IMR-90 (cell line): ENCODE measurements around the gene LTF. TPM values are rescaled to one million over a fixed set of nuclear protein-coding genes. Genes with fewer than 3 reads are reported as not detected.

Experiments
- ATAC-seq: fragments of 200-7000 bp; cut with Tn5 transposase; 2 replicates; pipeline ENCODE4 v1.9.1; 2020; ENCODE audit warnings: low read depth, mild to moderate bottlenecking, moderate library complexity
- BruUV-seq: library from RNA; stranded (reverse); fragments of 400-500 nt; replicated peaks from 2 replicates; lab custom pipeline; 2021; lab: Mats Ljungman, UMichigan
- CTCF ChIA-PET: fragments of 300-600 bp; formaldehyde crosslinking; extraction: SDS; loops from one replicate; lab custom pipeline; 2021; ENCODE audit warnings: antibody characterized with exemption; lab: Yijun Ruan, JAX
- POLR2A ChIA-PET: fragments of 300-600 bp; sonication (Branson Sonifier 250); formaldehyde crosslinking; loops from one replicate; lab custom pipeline; 2022; ENCODE audit warnings: antibody characterized with exemption; ENCODE audit not compliant: unreplicated experiment; lab: Charles Lee
- DNase-seq: peaks from one replicate; pipeline ENCODE4 v3.0.0; 2013
- H2AFZ ChIP-seq: replicated peaks from 2 replicates; pipeline ENCODE3; 2013; ENCODE audit warnings: low read length, mild to moderate bottlenecking; ENCODE audit not compliant: poor library complexity
- H2AK5ac ChIP-seq: 2 replicates; pipeline ENCODE4 v1.6.1; 2013; ENCODE audit warnings: low read depth, low read length, inconsistent platforms
- H2AK9ac ChIP-seq: replicated peaks from 2 replicates; pipeline ENCODE3; 2013; ENCODE audit warnings: mild to moderate bottlenecking, low read depth, low read length, moderate library complexity; ENCODE audit not compliant: poor library complexity
- H2BK120ac ChIP-seq: 2 replicates; pipeline ENCODE4 v1.6.1; 2013; ENCODE audit warnings: low read depth, low read length, inconsistent platforms
- H2BK15ac ChIP-seq: 3 replicates; pipeline ENCODE4 v1.6.1; 2013; ENCODE audit warnings: low read depth, low read length, inconsistent platforms
- H2BK20ac ChIP-seq: 2 replicates; pipeline ENCODE4 v1.6.1; 2013; ENCODE audit warnings: low read depth, mild to moderate bottlenecking, inconsistent platforms, low read length, moderate library complexity
- H2BK5ac ChIP-seq: 2 replicates; pipeline ENCODE4 v1.6.1; 2013; ENCODE audit warnings: mild to moderate bottlenecking, low read depth, low read length, inconsistent platforms; ENCODE audit not compliant: poor library complexity, severe bottlenecking
- H3K14ac ChIP-seq: replicated peaks from 2 replicates; pipeline ENCODE4 v1.6.1; 2013; ENCODE audit warnings: low read depth, low read length, inconsistent platforms
- H3K18ac ChIP-seq: 2 replicates; pipeline ENCODE4 v1.6.1; 2013; ENCODE audit warnings: low read depth, low read length, control low read depth
- H3K23ac ChIP-seq: 2 replicates; pipeline ENCODE4 v1.6.1; 2013; ENCODE audit warnings: low read depth, low read length, inconsistent platforms
- H3K27ac ChIP-seq: 2 replicates; pipeline ENCODE4 v1.5.1; 2013; ENCODE audit warnings: mild to moderate bottlenecking, control low read depth, low read length; ENCODE audit not compliant: insufficient read depth
- H3K27me3 ChIP-seq: 2 replicates; pipeline ENCODE4 v1.6.1; 2013; ENCODE audit warnings: low read length; ENCODE audit not compliant: control insufficient read depth, insufficient read depth
- H3K36me3 ChIP-seq: 2 replicates; pipeline ENCODE4 v1.6.1; 2013; ENCODE audit warnings: low read length, mixed read lengths; ENCODE audit not compliant: control insufficient read depth, insufficient read depth
- H3K4ac ChIP-seq: 2 replicates; pipeline ENCODE4 v1.6.1; 2013; ENCODE audit warnings: low read depth, low read length, inconsistent platforms
- H3K4me1 ChIP-seq: 2 replicates; pipeline ENCODE4 v1.6.1; 2013; ENCODE audit warnings: low read length, mixed read lengths; ENCODE audit not compliant: control insufficient read depth, insufficient read depth
- H3K4me2 ChIP-seq: 2 replicates; pipeline ENCODE4 v1.6.1; 2013; ENCODE audit warnings: low read depth, mild to moderate bottlenecking, control low read depth, low read length, moderate library complexity
- H3K4me3 ChIP-seq: 2 replicates; pipeline ENCODE4 v1.5.1; 2013; ENCODE audit warnings: low read depth, mild to moderate bottlenecking, control low read depth, low read length, moderate library complexity; ENCODE audit not compliant: insufficient read depth
- H3K56ac ChIP-seq: 2 replicates; pipeline ENCODE4 v1.6.1; 2013; ENCODE audit warnings: low read length, inconsistent platforms; ENCODE audit not compliant: insufficient read depth; ENCODE audit errors: extremely low read depth
- H3K79me1 ChIP-seq, 2 experiments: 2 replicates each; pipeline ENCODE4 v1.6.1; 2013; ENCODE audit warnings: low read length in 2 of 2, inconsistent platforms in 1 of 2, low read depth in 1 of 2
- H3K9ac ChIP-seq: 2 replicates; pipeline ENCODE4 v1.6.1; 2013; ENCODE audit warnings: low read depth, low read length, control low read depth
- H3K9me1 ChIP-seq: 2 replicates; pipeline ENCODE4 v1.6.1; 2013; ENCODE audit warnings: low read length, inconsistent platforms; ENCODE audit not compliant: insufficient read depth
- H3K9me3 ChIP-seq: 2 replicates; pipeline ENCODE4 v1.6.1; 2013; ENCODE audit warnings: low read length; ENCODE audit not compliant: control insufficient read depth, insufficient read depth
- H4K20me1 ChIP-seq: 2 replicates; pipeline ENCODE4 v1.6.1; 2013; ENCODE audit warnings: low read length, inconsistent platforms; ENCODE audit not compliant: insufficient read depth
- H4K5ac ChIP-seq: 2 replicates; pipeline ENCODE4 v1.6.1; 2013; ENCODE audit warnings: mild to moderate bottlenecking, low read depth, low read length, control low read depth
- H4K8ac ChIP-seq, 2 experiments: 2 replicates each; pipeline ENCODE4 v1.6.1; 2013; ENCODE audit warnings: low read depth in 2 of 2, low read length in 2 of 2, control low read depth in 1 of 2, inconsistent platforms in 1 of 2
- H4K91ac ChIP-seq: 2 replicates; pipeline ENCODE4 v1.6.1; 2013; ENCODE audit warnings: low read depth, low read length, inconsistent platforms; ENCODE audit not compliant: insufficient read depth
- BHLHE40 ChIP-seq: fragments of 150-350 bp; IDR thresholded peaks from 2 replicates; pipeline ENCODE4 v1.6.1; 2016; ENCODE audit warnings: mild to moderate bottlenecking, low read depth, low read length
- CEBPB ChIP-seq: IDR thresholded peaks from 2 replicates; pipeline ENCODE4 v1.6.1; 2012; ENCODE audit warnings: low read depth, low read length, improper control_type of control experiment
- CHD1 ChIP-seq: IDR thresholded peaks from 2 replicates; pipeline ENCODE4 v1.6.1; 2012; ENCODE audit warnings: low read depth, low read length, improper control_type of control experiment
- ELK1 ChIP-seq: fragments of 150-350 bp; IDR thresholded peaks from 2 replicates; pipeline ENCODE4 v1.6.1; 2016; ENCODE audit warnings: low read depth, mild to moderate bottlenecking, low read length, moderate library complexity, borderline replicate concordance
- FOS ChIP-seq: fragments of 150-350 bp; IDR thresholded peaks from 2 replicates; pipeline ENCODE4 v1.6.1; 2016; ENCODE audit warnings: low read depth, low read length
- MAFK ChIP-seq: IDR thresholded peaks from 2 replicates; pipeline ENCODE4 v1.6.1; 2012; ENCODE audit warnings: low read depth, low read length, improper control_type of control experiment
- MAZ ChIP-seq: IDR thresholded peaks from 2 replicates; pipeline ENCODE4 v1.6.1; 2012; ENCODE audit warnings: low read depth, mild to moderate bottlenecking, low read length, improper control_type of control experiment, moderate library complexity, borderline replicate concordance
- MXI1 ChIP-seq: IDR thresholded peaks from 2 replicates; pipeline ENCODE4 v1.6.1; 2012; ENCODE audit warnings: low read depth, mild to moderate bottlenecking, low read length, moderate library complexity, borderline replicate concordance
- NFE2L2 ChIP-seq: fragments of 150-350 bp; IDR thresholded peaks from 2 replicates; pipeline ENCODE4 v1.6.1; 2016; ENCODE audit warnings: low read depth, mild to moderate bottlenecking, low read length
- POLR2A ChIP-seq: IDR thresholded peaks from 2 replicates; pipeline ENCODE4 v1.6.1; 2012; ENCODE audit warnings: mild to moderate bottlenecking, low read depth, low read length
- RAD21 ChIP-seq: IDR thresholded peaks from 2 replicates; pipeline ENCODE4 v1.6.1; 2012; ENCODE audit warnings: low read length, improper control_type of control experiment
- RCOR1 ChIP-seq: IDR thresholded peaks from 2 replicates; pipeline ENCODE4 v1.6.1; 2012; ENCODE audit warnings: mild to moderate bottlenecking, low read length, improper control_type of control experiment; ENCODE audit not compliant: insufficient replicate concordance
- RFX5 ChIP-seq: IDR thresholded peaks from 2 replicates; pipeline ENCODE4 v1.8.0; 2012; ENCODE audit warnings: low read depth, mild to moderate bottlenecking, low read length, moderate library complexity
- SMC3 ChIP-seq: fragments of 150-350 bp; IDR thresholded peaks from 2 replicates; pipeline ENCODE4 v1.6.1; 2016; ENCODE audit warnings: low read depth, mild to moderate bottlenecking, antibody characterized with exemption, low read length, moderate library complexity
- WGBS, 2 experiments: methylation state at CpG; one replicate each; pipeline versions ENCODE4 v1.1.5 to v1.1.7; 2013; ENCODE audit warnings: missing lambda C conversion rate in 2 of 2; ENCODE audit not compliant: insufficient read length in 1 of 2; ENCODE audit errors: extremely low coverage in 2 of 2; 5-methylcytosine and 5-hydroxymethylcytosine counted together
- dilution Hi-C: fragments of 300-500 bp; cut with HindIII; formaldehyde crosslinking; loops from one replicate; pipeline ENCODE4 v1.14.3; 2018; ENCODE audit warnings: low sequenced_read_pairs; ENCODE audit not compliant: unreplicated experiment
- in situ Hi-C: fragments of 300-500 bp; cut with MboI; formaldehyde crosslinking; loops from 3 replicates; pipeline ENCODE4 v1.14.3; 2019; ENCODE audit warnings: low sequenced_read_pairs, inconsistent platforms, mixed read lengths
- intact Hi-C: fragments of 100-400 bp; cut with micrococcal nuclease; formaldehyde crosslinking; loops from 2 replicates; pipeline ENCODE4 v1.10.0; 2022
- polyA plus RNA-seq, 3 experiments: library from polyadenylated mRNA; depleted of rRNA; stranded (reverse); fragments of >200 nt; gene quantifications; 2 replicates each; pipeline ENCODE4 v1.2.3, GENCODE V29; 2012; ENCODE audit warnings: low replicate concordance in 1 of 3
- total RNA-seq: library from RNA; depleted of rRNA; stranded (reverse); fragments of >200 nt; gene quantifications from 2 replicates; pipeline ENCODE4 v1.2.3, GENCODE V29; 2012
- TF ChIP-seq, protein P1 (sequence below): conservative IDR thresholded peaks from 2 replicates; pipeline ENCODE4 v1.5.1; 2012; ENCODE audit warnings: mild to moderate bottlenecking, low read depth, low read length, improper control_type of control experiment

Gene LTF
- total and polyA plus RNA-seq, 2 of the 4 experiments (the other 2 are of a cell fraction) = not detected

- Histone ChIP-seq H3K9ac (no peak overlapping the region), H3K56ac (no peak overlapping the region), H2AK5ac (0 out of 2 replicates have a peak overlapping the region, but pooled peaks have one; percentile 7), H3K27ac (no peak overlapping the region), H4K91ac (no peak overlapping the region), H3K27me3 (peaks cover 4% of the 10 kb centered on the region), H3K9me3 (no peaks in the 10 kb centered on the region), H3K14ac (no peak overlapping the region; the same call in 1 of the 2 replicates), H2BK5ac (no peak overlapping the region), H2BK15ac (peak overlapping the region; percentile 1; the same call in 1 of the 3 replicates), H2AK9ac (no peak overlapping the region), H3K4me2 (no peak overlapping the region), H3K4ac (no peak overlapping the region), H3K79me1 (no peaks in the 10 kb centered on the region), H3K23ac (no peak overlapping the region), H3K18ac (no peak overlapping the region), H4K20me1 (no peaks in the 10 kb centered on the region), H4K5ac (no peak overlapping the region), H2BK20ac (0 out of 2 replicates have a peak overlapping the region, but pooled peaks have one; percentile 62), H2BK120ac (0 out of 2 replicates have a peak overlapping the region, but pooled peaks have one; percentile 57), H3K36me3 (no peaks in the 10 kb centered on the region), H3K9me1 (peaks cover 10% of the 10 kb centered on the region), H2AFZ (no peak overlapping the region), H3K4me3 (no peak overlapping the region), H4K8ac (no peak overlapping the region), H3K4me1 (peaks cover 4% of the 10 kb centered on the region; the same call in 1 of the 2 replicates)
- no CpG with 5 or more reads among the region's 1 CpG for WGBS, 2 experiments
- ATAC-seq (peak; percentile 59), DNase-seq (peak; percentile 62)
- intact Hi-C loops (no loop called here), dilution Hi-C loops (no loop called here), in situ Hi-C loops (loop anchor here (25.0 kb wide), 1 partner anchor 405 kb away; the partner anchor contains the start of gene PTH1R)
- CTCF ChIA-PET = interaction anchor here (0.6 to 1.6 kb wide), 2 partner anchors 75 to 179 kb away, joined by 5 read pairs; no protein-coding TSS in a partner anchor
- no peak for TF ChIP-seq MXI1
- TF ChIP-seq CEBPB = no peak
- no peak for TF ChIP-seq FOS
- no peak for TF ChIP-seq MAZ
- TF ChIP-seq RFX5 = no peak
- no peak for TF ChIP-seq SMC3
- no peak for TF ChIP-seq ELK1
- no peak for TF ChIP-seq RAD21
- TF ChIP-seq, protein P1, sequence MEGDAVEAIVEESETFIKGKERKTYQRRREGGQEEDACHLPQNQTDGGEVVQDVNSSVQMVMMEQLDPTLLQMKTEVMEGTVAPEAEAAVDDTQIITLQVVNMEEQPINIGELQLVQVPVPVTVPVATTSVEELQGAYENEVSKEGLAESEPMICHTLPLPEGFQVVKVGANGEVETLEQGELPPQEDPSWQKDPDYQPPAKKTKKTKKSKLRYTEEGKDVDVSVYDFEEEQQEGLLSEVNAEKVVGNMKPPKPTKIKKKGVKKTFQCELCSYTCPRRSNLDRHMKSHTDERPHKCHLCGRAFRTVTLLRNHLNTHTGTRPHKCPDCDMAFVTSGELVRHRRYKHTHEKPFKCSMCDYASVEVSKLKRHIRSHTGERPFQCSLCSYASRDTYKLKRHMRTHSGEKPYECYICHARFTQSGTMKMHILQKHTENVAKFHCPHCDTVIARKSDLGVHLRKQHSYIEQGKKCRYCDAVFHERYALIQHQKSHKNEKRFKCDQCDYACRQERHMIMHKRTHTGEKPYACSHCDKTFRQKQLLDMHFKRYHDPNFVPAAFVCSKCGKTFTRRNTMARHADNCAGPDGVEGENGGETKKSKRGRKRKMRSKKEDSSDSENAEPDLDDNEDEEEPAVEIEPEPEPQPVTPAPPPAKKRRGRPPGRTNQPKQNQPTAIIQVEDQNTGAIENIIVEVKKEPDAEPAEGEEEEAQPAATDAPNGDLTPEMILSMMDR = no peak
- TF ChIP-seq POLR2A = no peak
- no peak for TF ChIP-seq MAFK
- TF ChIP-seq NFE2L2 = no peak
- TF ChIP-seq RCOR1 = no peak
- no peak for TF ChIP-seq CHD1
- no peak for TF ChIP-seq BHLHE40
- no TSS peak for BruUV-seq
- POLR2A ChIA-PET = no interaction called here
Measured at GRCh38 chr3:46482632-46483350, 18.1 kb upstream of the LTF start.
